ENCODE results near the gene CNRIP1. TPM values are rescaled to one million over a fixed set of nuclear protein-coding genes. Genes with fewer than 3 reads are reported as not detected.

The CNRIP1 gene
- total RNA-seq: 1 to 10 TPM; 5.8 to 9.2 TPM
- polyA plus RNA-seq (ENCODE audit: insufficient read depth, low read depth, low replicate concordance): 10.5 TPM
- long read RNA-seq, donor 1, transcript CNRIP1-201 (3 exons, 1,953 nt): major isoform, 16 of 16 reads
- long read RNA-seq, donor 1, partial matches to known transcripts: 0 of 16 reads
- long read RNA-seq, donor 1, other reads (novel, unspliced or antisense): 0 of 16 reads
- long read RNA-seq, donor 2, transcript CNRIP1-201 (3 exons, 1,953 nt): major isoform, 14 of 14 reads
- long read RNA-seq, donor 2, partial matches to known transcripts: 0 of 14 reads
- long read RNA-seq, donor 2, other reads (novel, unspliced or antisense): 0 of 14 reads

GRCh38 chr2:68319398-68320117 lies at the start of gene CNRIP1:
Gene CNRIP1 (minus strand): TSS chr2:68319949. CDS start chr2:68319400, 549 bp downstream.
- Histone ChIP-seq H3K9me3 (no peaks in the 10 kb centered on the region), H3K36me3 (ENCODE audit: low read depth, missing control alignments) (no peaks in the 10 kb centered on the region), H3K27ac (peak within 1 kb of the TSS; percentile 89 to 94), H3K4me3 (peak within 1 kb of the TSS; percentile 77 to 88), H3K4me1 (peaks cover 3% of the 10 kb centered on the region), H3K27me3 (no peaks in the 10 kb centered on the region)
- DNase-seq: peak; percentile 74
- intact Hi-C loops (cut with DNase I; ENCODE audit: low total_unique reads): no loop called here
- TF ChIP-seq CTCF (IDR thresholded peaks at IDR 0.05) (no peak), POLR2A (IDR thresholded peaks at IDR 0.05) (no peak)
- WGBS, 2 donors: 0 to 2% methylated on average over 17 to 64 of the region's 64 CpGs

GRCh38 chr2:68369337-68369734 lies 49.6 kb upstream of the CNRIP1 start:
- Histone ChIP-seq H3K27me3 (no peaks in the 10 kb centered on the region), H3K27ac (no peak overlapping the region), H3K4me1 (no peaks in the 10 kb centered on the region), H3K9me3 (no peaks in the 10 kb centered on the region), H3K4me3 (no peak overlapping the region), H3K36me3 (ENCODE audit: low read depth, missing control alignments) (no peaks in the 10 kb centered on the region)
- whole genome bisulfite sequencing, 2 donors: 85 to 87% methylated on average over 10 of the region's 10 CpGs
- intact Hi-C loops (cut with DNase I; ENCODE audit: low total_unique reads): loop anchor here (10.0 kb wide), 1 partner anchor 65 kb away; no protein-coding TSS in a partner anchor
- no peak for DNase-seq
- TF ChIP-seq POLR2A (IDR thresholded peaks at IDR 0.05) (no peak), CTCF (IDR thresholded peaks at IDR 0.05) (no peak)

- no peak for DNase-seq
- no peaks in the 10 kb centered on the region for H3K9me3 ChIP-seq
- no peaks in the 10 kb centered on the region for H3K27me3 ChIP-seq
- H3K4me1 ChIP-seq: no peaks in the 10 kb centered on the region
- 85 to 86% methylated on average over 6 of the region's 6 CpGs for WGBS, 2 donors
- no peak overlapping the region for H3K27ac ChIP-seq
- H3K4me3 ChIP-seq: no peak overlapping the region
- TF ChIP-seq CTCF (IDR thresholded peaks at IDR 0.05) (no peak), POLR2A (IDR thresholded peaks at IDR 0.05) (no peak)
- H3K36me3 ChIP-seq (ENCODE audit: low read depth, missing control alignments): no peaks in the 10 kb centered on the region
- intact Hi-C loops (cut with DNase I; ENCODE audit: low total_unique reads): loop anchor here (10.0 kb wide), 1 partner anchor 66 kb away; no protein-coding TSS in a partner anchor
These were observed 49.0 kb upstream of the CNRIP1 start for GRCh38 chr2:68368654-68369336.

GRCh38 chr2:68367953-68368653 lies 48.4 kb upstream of the CNRIP1 start:
- Histone ChIP-seq H3K27me3 (no peaks in the 10 kb centered on the region), H3K4me3 (no peak overlapping the region), H3K4me1 (no peaks in the 10 kb centered on the region), H3K9me3 (no peaks in the 10 kb centered on the region), H3K36me3 (ENCODE audit: low read depth, missing control alignments) (no peaks in the 10 kb centered on the region), H3K27ac (no peak overlapping the region)
- intact Hi-C loops (cut with DNase I; ENCODE audit: low total_unique reads): loop anchor here (10.0 kb wide), 1 partner anchor 67 kb away; no protein-coding TSS in a partner anchor
- WGBS, 2 donors: 68 to 74% methylated on average over 5 of the region's 5 CpGs
- no peak for DNase-seq
- TF ChIP-seq CTCF (IDR thresholded peaks at IDR 0.05): no peak
- no peak for TF ChIP-seq POLR2A (IDR thresholded peaks at IDR 0.05)
